HCT116 (cell line): ENCODE data around the gene TMA7B. TPM values are rescaled to one million over a fixed set of nuclear protein-coding genes. Genes with fewer than 3 reads are reported as not detected.

Experiments
- ATAC-seq: fragments of 200-7000 bp; cut with Tn5 transposase; 2 replicates; pipeline ENCODE4 v1.9.1; 2020; ENCODE audit warnings: mild to moderate bottlenecking, moderate library complexity
- BruUV-seq: library from RNA; stranded (reverse); fragments of 400-500 nt; replicated peaks from 2 replicates; lab custom pipeline; 2021; lab: Mats Ljungman, UMichigan
- CTCF ChIA-PET: fragments of 300-600 bp; sonication (Branson Sonifier 250); formaldehyde crosslinking; loops from one replicate; lab custom pipeline; 2021; ENCODE audit warnings: antibody characterized with exemption; lab: Charles Lee
- POLR2A ChIA-PET: fragments of 300-600, 350-600 bp; sonication (Branson Sonifier 250); formaldehyde crosslinking; loops from one replicate; lab custom pipeline; 2021; ENCODE audit warnings: antibody characterized with exemption; lab: Charles Lee
- RAD21 ChIA-PET, 2 experiments: fragments of 300-600 bp; sonication (Branson Sonifier 250); formaldehyde crosslinking; loops; one replicate each; lab custom pipeline; 2023; ENCODE audit warnings: low total read pairs in 2 of 2; ENCODE audit not compliant: uncharacterized antibody in 2 of 2, unreplicated experiment in 2 of 2, low non-redundant PET in 1 of 2; lab: Charles Lee
- DNase-seq: peaks from one replicate; pipeline ENCODE4 v3.0.0-alpha.2; 2010; ENCODE audit warnings: low read depth, low spot score
- H2AFZ ChIP-seq: fragments of 200-600 bp; shearing (Covaris generic), sonication (generic); 2 replicates; pipeline ENCODE4 v1.6.1; 2017; ENCODE audit warnings: low read depth, mixed run types, mixed read lengths, antibody characterized with exemption, low read length; ENCODE audit not compliant: poor library complexity, severe bottlenecking
- H3K27ac ChIP-seq: 2 replicates; pipeline ENCODE4 v1.5.1; 2012; ENCODE audit warnings: low read depth, low read length
- H3K27me3 ChIP-seq: fragments of 200-600 bp; sonication (generic); 2 replicates; pipeline ENCODE4 v1.6.1; 2016; ENCODE audit warnings: mixed run types, low read length, mixed read lengths; ENCODE audit not compliant: insufficient read depth
- H3K36me3 ChIP-seq, 2 experiments: fragments of 200-500 bp in 1 of 2; fragments of 200-600 bp in 1 of 2; sonication (Bioruptor generic) in 1 of 2; sonication (generic) in 1 of 2; 2 replicates each; pipeline versions ENCODE4 v1.5.1 to v1.6.1; 2014 to 2016; ENCODE audit warnings: low read length in 2 of 2, inconsistent platforms in 1 of 2, mixed read lengths in 1 of 2, mixed run types in 1 of 2; ENCODE audit not compliant: insufficient read depth in 2 of 2, control insufficient read depth in 1 of 2
- H3K4me1 ChIP-seq, 2 experiments: fragments of 200-600 bp in 1 of 2; sonication (generic) in 1 of 2; 2 replicates each; pipeline versions ENCODE4 v1.5.1 to v1.6.1; 2012 to 2017; ENCODE audit warnings: low read length in 2 of 2, inconsistent platforms in 1 of 2, mild to moderate bottlenecking in 1 of 2, mixed read lengths in 1 of 2, mixed run types in 1 of 2, moderate library complexity in 1 of 2; ENCODE audit not compliant: insufficient read depth in 2 of 2, control insufficient read depth in 1 of 2
- H3K4me2 ChIP-seq: fragments of 200-600 bp; sonication (generic); 2 replicates; pipeline ENCODE4 v1.6.1; 2017; ENCODE audit warnings: mixed run types, low read length, mixed read lengths
- H3K4me3 ChIP-seq, 2 experiments: fragments of 200-600 bp in 1 of 2; sonication (generic) in 1 of 2; replicated peaks in 1 of 2; 2 replicates each; pipeline ENCODE4 v1.5.1; 2011 to 2016; ENCODE audit warnings: low read length in 2 of 2, control low read depth in 1 of 2, low read depth in 1 of 2, mild to moderate bottlenecking in 1 of 2, mixed read lengths in 1 of 2, mixed run types in 1 of 2
- H3K79me2 ChIP-seq: fragments of 200-600 bp; sonication (generic); 2 replicates; pipeline ENCODE4 v1.6.1; 2017; ENCODE audit warnings: mild to moderate bottlenecking, mixed run types, low read length, moderate library complexity, mixed read lengths; ENCODE audit not compliant: insufficient read depth
- H3K9ac ChIP-seq: fragments of 200-600 bp; sonication (generic); 2 replicates; pipeline ENCODE4 v1.6.1; 2016; ENCODE audit warnings: low read length, mixed read lengths
- H3K9me2 ChIP-seq: fragments of 200-600 bp; sonication (generic), shearing (Covaris generic); 2 replicates; pipeline ENCODE4 v1.6.1; 2017; ENCODE audit warnings: mixed run types, mild to moderate bottlenecking, moderate library complexity; ENCODE audit not compliant: insufficient read depth
- H3K9me3 ChIP-seq, 2 experiments: fragments of 200-500 bp in 1 of 2; fragments of 200-600 bp in 1 of 2; sonication (Bioruptor generic) in 1 of 2; sonication (generic) in 1 of 2; 2 replicates each; pipeline ENCODE4 v1.6.1; 2014 to 2017; ENCODE audit warnings: low read length in 2 of 2, mixed read lengths in 2 of 2, inconsistent platforms in 1 of 2, low read depth in 1 of 2, mild to moderate bottlenecking in 1 of 2, mixed run types in 1 of 2, moderate library complexity in 1 of 2; ENCODE audit not compliant: control insufficient read depth in 1 of 2, insufficient read depth in 1 of 2
- H4K20me1 ChIP-seq: fragments of 200-600 bp; sonication (generic), shearing (Covaris generic); 2 replicates; pipeline ENCODE4 v1.6.1; 2017; ENCODE audit warnings: mixed run types, mild to moderate bottlenecking, moderate library complexity; ENCODE audit not compliant: insufficient read depth
- ATF3 ChIP-seq: IDR thresholded peaks from 2 replicates; pipeline ENCODE4 v1.6.1; 2012
- CBX3 ChIP-seq: IDR thresholded peaks from 2 replicates; pipeline ENCODE4 v1.6.1; 2012; ENCODE audit warnings: low read depth
- CEBPB ChIP-seq: IDR thresholded peaks from 2 replicates; pipeline ENCODE4 v1.6.1; 2012; ENCODE audit warnings: low read depth
- CTCF ChIP-seq, 3 experiments: fragments of 200-600 bp in 1 of 3; sonication (generic) in 1 of 3; IDR thresholded peaks in 2 of 3; conservative IDR thresholded peaks in 1 of 3; 2 replicates each; pipeline ENCODE4 v1.5.1; 2012 to 2017; ENCODE audit warnings: low read depth in 2 of 3, low read length in 2 of 3, antibody characterized with exemption in 1 of 3, borderline replicate concordance in 1 of 3, control low read depth in 1 of 3, mild to moderate bottlenecking in 1 of 3, mixed read lengths in 1 of 3, mixed run types in 1 of 3, moderate library complexity in 1 of 3; ENCODE audit not compliant: insufficient read depth in 1 of 3
- EGR1 ChIP-seq: IDR thresholded peaks from 2 replicates; pipeline ENCODE4 v1.6.1; 2012; ENCODE audit warnings: low read depth
- ELF1 ChIP-seq: IDR thresholded peaks from 2 replicates; pipeline ENCODE4 v1.6.1; 2012; ENCODE audit warnings: low read depth, borderline replicate concordance
- EZH2 ChIP-seq: fragments of 200-600 bp; sonication (generic); IDR thresholded peaks from 2 replicates; pipeline ENCODE4 v1.6.1; 2017; ENCODE audit warnings: antibody characterized with exemption, mixed run types
- FOSL1 ChIP-seq: IDR thresholded peaks from 2 replicates; pipeline ENCODE4 v1.6.1; 2012; ENCODE audit warnings: low read depth
- JUND ChIP-seq: IDR thresholded peaks from 2 replicates; pipeline ENCODE4 v1.6.1; 2012
- MAX ChIP-seq: IDR thresholded peaks from 2 replicates; pipeline ENCODE4 v1.6.1; 2012
- POLR2A ChIP-seq: IDR thresholded peaks from 2 replicates; pipeline ENCODE4 v1.7.0; 2011; ENCODE audit warnings: borderline replicate concordance; ENCODE audit not compliant: insufficient read depth, insufficient read length; ENCODE audit errors: extremely low read depth
- RAD21 ChIP-seq: IDR thresholded peaks from 2 replicates; pipeline ENCODE4 v1.6.1; 2012; ENCODE audit warnings: low read depth, mild to moderate bottlenecking
- REST ChIP-seq: IDR thresholded peaks from 2 replicates; pipeline ENCODE4 v1.6.1; 2012; ENCODE audit warnings: low read depth
- SIN3A ChIP-seq: IDR thresholded peaks from 2 replicates; pipeline ENCODE4 v1.6.1; 2012; ENCODE audit warnings: low read depth
- SP1 ChIP-seq: IDR thresholded peaks from 2 replicates; pipeline ENCODE4 v1.6.1; 2012; ENCODE audit warnings: low read depth
- SRF ChIP-seq: IDR thresholded peaks from 2 replicates; pipeline ENCODE4 v1.6.1; 2012; ENCODE audit warnings: low read depth
- ZFX ChIP-seq: fragments of 450-650 bp; IDR thresholded peaks from 2 replicates; pipeline ENCODE4 v1.6.1; 2017
- intact Hi-C: fragments of 100-400 bp; cut with micrococcal nuclease; formaldehyde crosslinking; loops from 2 replicates; pipeline ENCODE4 v1.10.0; 2022
- total RNA-seq: library from RNA; stranded (reverse); gene quantifications from one replicate; pipeline ENCODE4 v1.2.1, GENCODE V29; 2021; ENCODE audit not compliant: unreplicated experiment

The TMA7B gene
- total RNA-seq, 1 experiment from 2014 or later = not detected

GRCh38 chr22:39938509-39939111 is 21.6 kb upstream of the TMA7B start:
- Histone ChIP-seq H3K27ac (no peak overlapping the region), H3K27me3 (peaks cover 47% of the 10 kb centered on the region), H3K4me1 (no peaks in the 10 kb centered on the region), H3K9me3 (no peaks in the 10 kb centered on the region), H3K4me3 (no peak overlapping the region), H3K9me2 (no peaks in the 10 kb centered on the region), H3K4me2 (no peak overlapping the region), H3K79me2 (no peaks in the 10 kb centered on the region), H3K36me3 (no peaks in the 10 kb centered on the region), H3K9ac (no peak overlapping the region), H4K20me1 (no peaks in the 10 kb centered on the region), H2AFZ (no peak overlapping the region)
- intact Hi-C loops = loop anchor here (10.0 kb wide), 2 partner anchors 404 to 406 kb away; partner anchors contain the start of genes ADSL and RPS19BP1
- BruUV-seq = no TSS peak
- no peak for DNase-seq
- CTCF ChIA-PET = no interaction called here
- ATAC-seq = no peak
- POLR2A ChIA-PET = no interaction called here
- RAD21 ChIA-PET = no interaction called here
- no peak for TF ChIP-seq ATF3
- TF ChIP-seq POLR2A = no peak
- no peak for TF ChIP-seq CTCF (IDR thresholded peaks at IDR 0.05 in 2 of 3, conservative IDR thresholded peaks at IDR 0.05 in 1 of 3; ENCODE audit: borderline replicate concordance in 1 of 3, insufficient read depth in 1 of 3, low read depth in 2 of 3, low read length in 2 of 3)
- TF ChIP-seq RAD21 = no peak
- no peak for TF ChIP-seq MAX
- no peak for TF ChIP-seq EZH2
- no peak for TF ChIP-seq SP1
- TF ChIP-seq CBX3 = no peak
- no peak for TF ChIP-seq ZFX
- TF ChIP-seq REST = no peak
- TF ChIP-seq FOSL1 = no peak
- no peak for TF ChIP-seq CEBPB
- no peak for TF ChIP-seq SRF
- no peak for TF ChIP-seq EGR1
- no peak for TF ChIP-seq ELF1
- no peak for TF ChIP-seq SIN3A
- no peak for TF ChIP-seq JUND
